Mesothelial cell of epicardium (in vitro differentiated cells): Measurements from ENCODE around the gene CDK4. TPM values are rescaled to one million over a fixed set of nuclear protein-coding genes. Genes with fewer than 3 reads are reported as not detected.
"Not testable (repeated sequence)": the region's sequence is repeated elsewhere in the genome, so short reads cannot be mapped to it uniquely, and the experiment has no call there.

Experiments used
- DNase-seq, 2 experiments: peaks; one replicate each; pipeline ENCODE4 v3.0.0; 2021; ENCODE audit warnings: low spot score in 2 of 2; ENCODE audit not compliant: unreplicated experiment in 2 of 2
- H3K27ac Mint-ChIP-seq: 2 replicates; pipeline ENCODE4 v1.8.0; 2021; ENCODE audit warnings: mixed read lengths
- H3K27me3 Mint-ChIP-seq: 2 replicates; pipeline ENCODE4 v1.8.0; 2021; ENCODE audit warnings: low read depth, mixed read lengths
- H3K36me3 Mint-ChIP-seq: 2 replicates; pipeline ENCODE4 v1.8.0; 2021; ENCODE audit warnings: mixed read lengths
- H3K4me1 Mint-ChIP-seq: 2 replicates; pipeline ENCODE4 v1.8.0; 2021; ENCODE audit warnings: mixed read lengths
- H3K4me3 Mint-ChIP-seq: 2 replicates; pipeline ENCODE4 v1.8.0; 2021; ENCODE audit warnings: mild to moderate bottlenecking, moderate library complexity, mixed read lengths
- H3K9me3 Mint-ChIP-seq: 2 replicates; pipeline ENCODE4 v1.8.0; 2021; ENCODE audit warnings: mixed read lengths
- total RNA-seq: library from RNA; stranded (reverse); gene quantifications from 3 replicates; pipeline ENCODE4 v1.2.1, GENCODE V29; 2021
- TF ChIP-seq, protein P1 (sequence below): fragments of 200-600 bp; sonication (generic); IDR thresholded peaks from one replicate; pipeline ENCODE4 v1.5.0; 2021; ENCODE audit warnings: antibody characterized with exemption; ENCODE audit not compliant: unreplicated experiment

Gene CDK4
- total RNA-seq, 1 donor from 2014 or later, result 171 TPM

DNA sequence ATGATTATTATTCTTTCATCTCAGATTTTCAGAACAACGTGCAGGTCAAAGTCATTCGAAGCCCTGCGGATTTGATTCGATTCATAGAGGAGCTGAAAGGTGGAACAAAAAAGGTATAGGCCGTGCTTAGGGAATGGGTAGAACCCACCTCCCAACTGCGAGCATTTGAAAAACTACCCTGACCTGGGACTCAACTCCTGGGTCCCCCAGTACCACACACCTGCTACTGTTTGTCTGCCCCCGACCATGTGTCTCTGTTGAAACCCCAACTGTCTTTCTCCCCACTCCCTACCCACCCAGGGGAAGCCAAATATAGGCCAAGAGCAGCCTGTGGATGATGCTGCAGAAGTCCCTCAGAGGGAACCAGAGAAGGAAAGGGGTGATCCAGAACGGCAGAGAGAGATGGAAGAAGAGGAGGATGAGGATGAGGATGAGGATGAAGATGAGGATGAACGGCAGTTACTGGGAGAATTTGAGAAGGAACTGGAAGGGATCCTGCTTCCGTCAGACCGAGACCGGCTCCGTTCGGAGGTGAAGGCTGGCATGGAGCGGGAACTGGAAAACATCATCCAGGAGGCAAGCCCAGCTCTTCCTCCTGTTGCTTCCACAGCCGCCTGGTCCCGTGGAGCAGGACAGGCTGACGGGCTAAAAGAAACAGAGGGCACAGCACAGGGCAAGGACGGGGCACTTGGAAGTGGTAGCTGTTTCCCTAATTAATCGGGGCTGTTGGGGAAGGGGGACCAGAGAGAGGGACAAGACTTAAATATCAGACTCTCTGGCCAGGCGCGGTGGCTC, 34.1 kb downstream of the CDK4 start:
- DNase-seq, result peak in 1 of 2 experiments; percentile 10
- Mint-ChIP-seq H3K4me3 (no peak overlapping the region), H3K27ac (no peak overlapping the region), H3K9me3 (no peaks in the 10 kb centered on the region), H3K4me1 (no peaks in the 10 kb centered on the region), H3K36me3 (peaks cover 36% of the 10 kb centered on the region), H3K27me3 (peaks cover 5% of the 10 kb centered on the region)
- TF ChIP-seq, protein P1, sequence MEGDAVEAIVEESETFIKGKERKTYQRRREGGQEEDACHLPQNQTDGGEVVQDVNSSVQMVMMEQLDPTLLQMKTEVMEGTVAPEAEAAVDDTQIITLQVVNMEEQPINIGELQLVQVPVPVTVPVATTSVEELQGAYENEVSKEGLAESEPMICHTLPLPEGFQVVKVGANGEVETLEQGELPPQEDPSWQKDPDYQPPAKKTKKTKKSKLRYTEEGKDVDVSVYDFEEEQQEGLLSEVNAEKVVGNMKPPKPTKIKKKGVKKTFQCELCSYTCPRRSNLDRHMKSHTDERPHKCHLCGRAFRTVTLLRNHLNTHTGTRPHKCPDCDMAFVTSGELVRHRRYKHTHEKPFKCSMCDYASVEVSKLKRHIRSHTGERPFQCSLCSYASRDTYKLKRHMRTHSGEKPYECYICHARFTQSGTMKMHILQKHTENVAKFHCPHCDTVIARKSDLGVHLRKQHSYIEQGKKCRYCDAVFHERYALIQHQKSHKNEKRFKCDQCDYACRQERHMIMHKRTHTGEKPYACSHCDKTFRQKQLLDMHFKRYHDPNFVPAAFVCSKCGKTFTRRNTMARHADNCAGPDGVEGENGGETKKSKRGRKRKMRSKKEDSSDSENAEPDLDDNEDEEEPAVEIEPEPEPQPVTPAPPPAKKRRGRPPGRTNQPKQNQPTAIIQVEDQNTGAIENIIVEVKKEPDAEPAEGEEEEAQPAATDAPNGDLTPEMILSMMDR, result no peak

DNA sequence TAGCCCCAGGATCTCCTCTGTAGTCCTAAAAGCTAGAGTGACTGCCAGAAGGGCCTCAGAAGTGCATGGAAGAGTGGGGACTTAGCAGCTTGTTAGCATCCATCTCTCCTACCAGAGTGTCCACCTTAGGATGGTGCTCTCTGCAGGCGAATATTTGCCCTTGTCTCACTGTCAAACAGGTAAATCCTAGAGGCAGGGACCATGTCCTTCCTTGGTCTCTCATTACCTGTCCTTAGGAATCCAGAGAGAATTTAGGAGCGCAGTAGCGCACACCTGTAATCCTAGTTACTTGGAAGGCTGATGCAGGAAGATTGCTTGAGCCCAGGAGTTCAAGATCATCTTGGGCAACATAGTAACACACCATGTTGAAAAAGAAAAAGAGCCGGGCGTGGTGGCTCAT, 35.0 kb downstream of the CDK4 start:
- DNase-seq, result no peak

DNA sequence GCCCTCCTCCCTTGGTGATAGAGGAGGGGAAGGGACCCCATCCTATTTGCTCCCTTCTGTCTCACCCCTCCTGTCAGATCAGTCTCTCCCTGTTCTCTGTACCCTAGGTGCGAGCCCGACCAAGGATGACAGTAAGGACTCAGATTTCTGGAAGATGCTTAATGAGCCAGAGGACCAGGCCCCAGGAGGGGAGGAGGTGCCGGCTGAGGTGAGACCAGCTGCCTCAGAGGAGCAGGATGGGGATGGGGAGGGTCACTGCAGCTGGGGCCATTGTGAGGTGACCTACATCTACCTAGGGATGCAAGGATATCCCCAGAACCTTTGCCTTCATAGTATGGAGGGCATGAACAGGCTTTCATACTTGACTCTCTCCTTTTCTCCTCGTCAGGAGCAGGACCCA, 35.8 kb downstream of the CDK4 start:
- H3K4me3 Mint-ChIP-seq, result no peak overlapping the region
- DNase-seq, result peak in 1 of 2 experiments; percentile 35
- no peaks in the 10 kb centered on the region for H3K4me1 Mint-ChIP-seq
- TF ChIP-seq, protein P1, result no peak
- peaks cover 8% of the 10 kb centered on the region for H3K9me3 Mint-ChIP-seq
- H3K27ac Mint-ChIP-seq, result no peak overlapping the region
- no peaks in the 10 kb centered on the region for H3K27me3 Mint-ChIP-seq
- H3K36me3 Mint-ChIP-seq, result peaks cover 42% of the 10 kb centered on the region

More for the DNA sequence above, 35.0 kb downstream of the CDK4 start:
- Mint-ChIP-seq H3K4me3 (no peak overlapping the region), H3K9me3 (peaks cover under 1% of the 10 kb centered on the region), H3K27me3 (no peaks in the 10 kb centered on the region), H3K27ac (no peak overlapping the region), H3K4me1 (no peaks in the 10 kb centered on the region), H3K36me3 (peaks cover 42% of the 10 kb centered on the region)
- TF ChIP-seq, protein P1, result no peak

DNA sequence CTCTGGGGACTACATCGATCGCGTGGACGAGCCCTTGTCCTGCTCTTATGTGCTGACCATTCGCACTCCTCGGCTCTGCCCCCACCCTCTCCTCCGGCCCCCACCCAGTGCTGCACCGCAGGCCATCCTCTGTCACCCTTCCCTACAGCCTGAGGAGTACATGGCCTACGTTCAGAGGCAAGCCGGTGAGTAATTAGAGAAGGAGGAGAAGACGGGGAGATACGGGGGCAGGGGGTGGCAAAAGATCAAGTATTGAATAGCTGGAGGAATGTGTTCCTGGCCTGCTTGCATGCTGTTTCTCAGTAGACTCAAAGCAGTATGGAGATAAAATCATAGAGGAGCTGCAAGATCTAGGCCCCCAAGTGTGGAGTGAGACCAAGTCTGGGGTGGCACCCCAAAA, 36.3 kb downstream of the CDK4 start:
- no peaks in the 10 kb centered on the region for H3K27me3 Mint-ChIP-seq
- TF ChIP-seq, protein P1, result no peak
- H3K27ac Mint-ChIP-seq, result no peak overlapping the region
- H3K4me3 Mint-ChIP-seq, result no peak overlapping the region
- H3K9me3 Mint-ChIP-seq, result peaks cover 8% of the 10 kb centered on the region
- peaks cover 41% of the 10 kb centered on the region for H3K36me3 Mint-ChIP-seq
- DNase-seq, result peak in 1 of 2 experiments; percentile 13
- H3K4me1 Mint-ChIP-seq, result no peaks in the 10 kb centered on the region

DNA sequence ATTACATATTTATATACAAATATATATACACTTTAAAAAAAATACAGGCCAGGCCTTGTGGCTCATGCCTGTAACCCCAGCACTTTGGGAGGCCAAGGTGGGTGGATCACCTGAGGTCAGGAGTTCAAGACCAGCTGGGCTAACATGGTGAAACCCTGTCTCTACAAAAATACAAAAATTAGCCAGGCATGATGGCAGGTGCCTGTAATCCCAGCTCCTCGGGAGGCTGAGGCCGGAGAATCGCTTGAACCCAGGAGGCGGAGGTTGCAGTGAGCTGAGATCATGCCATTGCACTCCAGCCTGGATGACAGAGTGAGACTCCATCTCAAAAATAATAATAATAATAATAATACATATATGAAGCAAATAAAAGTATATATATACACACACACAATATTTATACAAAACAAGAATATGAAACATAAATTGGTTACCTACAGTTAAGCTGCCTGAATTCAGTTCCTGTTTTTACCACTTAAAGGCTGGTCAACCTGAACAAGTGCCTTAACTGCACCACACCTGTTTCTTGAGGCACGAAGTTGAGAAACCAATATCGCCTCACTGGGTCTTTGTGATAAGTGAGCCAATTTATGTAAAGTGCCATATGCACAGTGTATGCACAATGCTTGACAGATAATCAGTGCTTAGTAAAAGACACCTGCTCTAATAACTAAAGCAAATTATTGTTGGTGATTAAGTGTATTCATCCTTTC, 36.9 kb downstream of the CDK4 start:
- H3K36me3 Mint-ChIP-seq, result peaks cover 40% of the 10 kb centered on the region
- H3K27me3 Mint-ChIP-seq, DNase-seq, H3K4me1 Mint-ChIP-seq, H3K9me3 Mint-ChIP-seq, H3K27ac Mint-ChIP-seq, H3K4me3 Mint-ChIP-seq: not testable (repeated sequence)

DNA sequence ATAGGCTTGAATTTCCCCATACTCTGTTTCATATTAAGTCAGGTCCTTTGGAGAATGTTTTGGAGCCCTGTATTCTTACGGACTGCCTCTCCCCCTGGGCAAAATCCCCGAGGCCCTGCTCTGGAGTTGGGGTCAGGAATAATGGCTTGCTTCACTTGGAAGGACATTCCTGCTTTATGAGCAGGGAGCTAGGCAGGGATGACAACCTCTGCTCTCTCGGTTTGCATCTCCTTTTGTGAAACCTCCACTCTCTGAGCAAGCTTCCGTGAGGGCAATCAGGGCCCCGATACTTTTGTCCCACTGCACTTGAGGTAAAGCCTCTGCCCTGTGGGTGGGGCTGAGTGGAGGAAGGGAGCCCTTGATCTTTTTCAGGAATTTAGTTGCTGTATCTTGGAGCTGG, 38.9 kb downstream of the CDK4 start:
- peaks cover 8% of the 10 kb centered on the region for H3K9me3 Mint-ChIP-seq
- H3K4me1 Mint-ChIP-seq, result no peaks in the 10 kb centered on the region
- H3K4me3 Mint-ChIP-seq, result no peak overlapping the region
- TF ChIP-seq, protein P1, result no peak
- no peak overlapping the region for H3K27ac Mint-ChIP-seq
- no peaks in the 10 kb centered on the region for H3K27me3 Mint-ChIP-seq
- H3K36me3 Mint-ChIP-seq, result peaks cover 31% of the 10 kb centered on the region
- DNase-seq, result no peak
